ENCODE measurements around the gene LAMB2.

Gene LAMB2

DNA sequence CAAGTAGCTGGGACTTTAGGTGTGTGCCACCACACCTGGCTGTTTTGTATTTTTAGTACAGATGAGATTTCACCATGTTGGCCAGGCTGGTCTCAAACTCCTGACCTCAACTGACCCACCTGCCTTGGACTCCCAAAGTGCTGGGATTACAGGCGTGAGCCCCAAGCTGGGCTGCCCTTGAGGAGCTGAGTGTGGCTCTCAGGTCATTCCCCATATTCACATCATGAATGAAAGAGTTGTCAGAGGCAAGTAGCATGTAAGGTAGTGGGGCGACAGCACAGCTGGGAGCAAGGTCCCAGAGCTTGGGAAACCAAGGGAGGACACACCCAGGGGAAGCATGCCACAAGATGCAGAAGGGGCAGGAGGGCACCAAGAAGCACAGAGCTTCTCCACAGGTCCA, 28.3 kb upstream of the LAMB2 start:
- DNase-seq = no peak

DNA sequence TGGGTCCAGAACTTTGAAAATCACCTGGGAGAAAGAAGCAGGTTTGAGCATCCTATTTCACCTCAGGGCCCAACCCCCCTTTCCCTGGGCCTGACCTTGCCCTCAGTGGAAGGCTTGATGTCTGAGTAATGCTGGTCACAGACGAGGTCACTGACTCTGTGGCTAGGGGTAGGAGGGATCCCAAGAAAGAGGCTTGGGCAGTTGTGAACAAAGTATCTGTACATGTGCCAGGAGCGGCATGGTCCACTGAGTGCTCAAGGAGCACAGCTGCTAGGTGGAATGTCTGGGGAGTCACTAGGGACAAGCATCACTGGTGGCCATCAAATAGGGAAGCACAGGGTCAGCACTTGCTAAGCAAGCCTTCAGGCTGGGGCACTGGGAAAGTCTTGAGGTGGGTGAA, 25.9 kb upstream of the LAMB2 start:
- DNase-seq = no peak

GRCh38 chr3:49158103-49158709, 25.4 kb upstream of the LAMB2 start:
- DNase-seq = no peak

- DNase-seq = no peak
Measured at GRCh38 chr3:49157289-49157688, 24.4 kb upstream of the LAMB2 start.

GRCh38 chr3:49153349-49153912, 20.6 kb upstream of the LAMB2 start:
- DNase-seq = no peak

- no peak for DNase-seq
Measured at GRCh38 chr3:49151610-49152009, 18.8 kb upstream of the LAMB2 start.

GRCh38 chr3:49148159-49148558, 15.3 kb upstream of the LAMB2 start:
- no peak for DNase-seq

- DNase-seq = no peak
Measured at GRCh38 chr3:49140080-49140479, 7.2 kb upstream of the LAMB2 start.

DNA sequence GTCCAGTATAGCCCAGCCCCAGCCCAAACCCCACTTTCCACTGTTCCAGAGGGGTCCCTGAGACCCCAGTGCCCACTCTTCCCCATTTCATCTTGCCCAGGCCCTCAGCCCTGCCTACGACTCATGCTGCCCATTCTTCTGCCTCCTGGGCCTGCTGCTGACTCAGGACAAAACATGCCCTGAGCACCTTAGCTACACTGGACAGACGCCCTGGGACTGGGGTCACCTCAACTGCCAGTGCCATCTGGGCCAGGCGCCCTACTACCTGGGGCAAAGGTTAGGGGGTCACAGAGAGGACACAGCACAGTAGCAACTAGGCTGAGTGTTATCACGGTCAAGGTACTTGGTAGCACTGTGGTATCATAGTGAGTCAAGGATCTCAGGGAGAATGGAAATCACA, 2.6 kb upstream of the LAMB2 start:
- DNase-seq = no peak

- no peak for DNase-seq
Measured at GRCh38 chr3:49134471-49135265, 1.8 kb upstream of the LAMB2 start.

DNA sequence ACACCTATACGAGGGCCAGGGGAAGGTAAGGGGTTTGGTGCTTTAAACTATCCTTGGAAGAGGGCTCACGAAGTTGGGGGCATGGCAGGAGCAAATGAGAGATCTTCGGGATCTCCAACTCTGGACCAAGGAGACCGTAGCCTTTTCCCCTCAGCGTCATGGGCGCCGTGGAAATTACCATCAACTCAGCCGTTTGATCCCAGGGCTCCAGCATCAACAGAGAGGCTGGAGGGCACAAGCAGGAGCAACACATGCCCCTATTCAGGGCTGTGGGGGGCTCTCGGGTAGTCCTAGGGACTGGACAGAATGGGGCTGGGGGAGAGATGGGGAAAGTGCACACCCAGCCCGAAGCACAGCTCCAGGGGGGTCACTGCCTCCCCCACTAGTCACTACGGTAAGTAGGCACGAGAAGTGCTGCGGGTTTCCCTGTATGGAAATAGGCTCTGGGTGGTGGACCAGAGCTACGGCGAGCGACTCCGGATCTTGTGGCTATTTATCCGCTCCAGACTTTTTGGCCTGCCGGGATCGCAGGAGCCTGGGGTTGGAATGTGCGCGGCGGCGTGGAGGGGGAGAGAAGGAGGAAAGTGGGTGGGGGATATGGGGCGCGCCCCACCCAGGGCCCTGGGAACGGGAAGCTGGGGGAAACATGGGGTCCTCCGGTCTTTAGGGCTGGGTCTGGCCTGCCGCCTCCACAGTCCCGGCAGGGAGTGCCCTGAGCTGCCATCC, 539 bp upstream of the LAMB2 start:
- DNase-seq = no peak

DNA sequence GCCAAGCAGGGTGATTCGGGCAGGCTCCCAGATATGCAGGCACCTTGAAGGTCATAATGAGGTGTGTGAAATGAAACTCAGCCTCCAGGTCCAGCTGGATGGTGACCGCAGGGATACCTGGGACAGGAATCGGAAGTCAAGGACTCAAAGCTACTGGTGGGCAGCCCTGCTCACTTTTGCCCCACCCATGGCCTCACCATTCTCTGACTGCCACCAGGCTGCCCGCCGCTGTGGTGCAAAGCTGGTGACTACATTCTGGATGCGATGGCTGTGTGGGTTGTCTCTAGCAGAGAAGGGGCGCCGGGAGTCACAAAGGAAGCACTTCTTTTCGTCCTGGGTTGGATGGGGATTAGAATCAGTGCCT, 795 bp downstream of the LAMB2 start:
- no peak for DNase-seq

DNA sequence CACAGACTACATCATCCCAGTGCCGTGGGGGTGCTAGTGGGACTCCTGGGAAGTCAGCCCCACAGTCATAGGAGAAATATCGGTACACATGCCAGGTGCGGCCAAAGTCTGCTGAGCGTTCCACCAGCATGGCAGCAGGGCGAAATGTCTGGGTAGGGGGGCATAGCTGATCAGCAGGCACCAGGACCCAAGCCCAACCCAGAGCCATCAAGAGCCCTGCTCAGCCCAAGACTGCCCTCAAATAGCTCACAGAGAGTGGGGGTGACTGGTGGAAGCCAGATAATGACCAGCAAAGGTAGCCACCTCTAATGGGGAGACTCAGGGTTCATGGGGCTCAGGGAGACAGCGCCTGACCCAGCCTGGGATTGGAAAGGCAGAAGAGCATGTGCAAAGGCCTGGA, 1.3 kb downstream of the LAMB2 start:
- no peak for DNase-seq

DNA sequence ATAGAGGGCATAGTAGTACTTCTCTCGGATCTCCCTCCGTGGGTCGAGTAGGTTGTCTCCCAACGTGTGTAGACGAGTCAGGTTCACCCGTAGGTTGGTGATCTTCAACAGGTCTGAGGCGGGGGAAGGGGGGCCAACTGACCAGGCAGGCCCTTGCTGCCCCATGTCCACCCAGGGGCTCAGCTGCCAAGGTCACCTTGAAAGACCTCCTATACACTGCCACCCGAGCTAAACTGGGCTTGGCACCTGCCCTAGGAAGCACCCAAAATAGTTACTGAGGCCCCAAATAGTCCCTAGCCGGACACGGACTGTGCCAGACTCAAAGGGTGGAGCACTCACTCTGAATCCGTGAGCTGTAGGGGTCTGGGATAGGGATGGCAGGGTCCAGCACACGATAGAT, 1.8 kb downstream of the LAMB2 start:
- no peak for DNase-seq

DNA sequence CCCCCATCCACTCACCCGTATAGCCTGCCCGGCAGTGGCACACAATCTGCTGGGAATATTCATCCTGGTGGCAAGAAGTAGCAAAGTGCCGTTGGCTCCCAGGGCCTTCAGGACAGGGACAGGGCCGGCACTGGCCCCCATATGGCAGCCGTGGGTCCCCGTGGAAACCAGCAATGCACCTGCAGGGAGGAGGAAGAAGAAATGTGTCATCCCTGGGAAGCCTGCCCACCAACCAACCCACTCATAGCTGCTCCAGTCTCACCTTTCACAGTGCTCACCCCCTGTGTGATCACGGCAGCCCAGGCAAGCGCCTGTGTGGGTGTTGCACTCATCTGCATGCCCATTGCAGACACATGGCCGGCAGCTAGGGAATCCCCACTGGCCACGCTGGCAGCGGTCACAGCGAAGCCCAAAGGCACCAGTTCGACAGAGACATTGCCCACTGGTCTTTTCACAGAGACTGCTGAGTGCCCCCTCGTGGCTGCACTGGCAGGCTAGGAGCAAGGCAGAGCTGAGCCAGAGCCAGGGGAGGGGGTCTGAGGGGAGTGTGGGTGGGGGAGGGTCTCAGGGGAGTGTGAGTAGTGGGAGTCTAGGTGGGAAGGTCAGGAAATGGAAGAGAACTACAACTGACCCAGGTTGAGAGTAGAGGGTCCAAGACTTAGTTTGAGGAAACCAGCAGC, 7.7 kb downstream of the LAMB2 start:
- no peak for DNase-seq

- no peak for DNase-seq
Measured at GRCh38 chr3:49124203-49124602, 8.6 kb downstream of the LAMB2 start.

DNA sequence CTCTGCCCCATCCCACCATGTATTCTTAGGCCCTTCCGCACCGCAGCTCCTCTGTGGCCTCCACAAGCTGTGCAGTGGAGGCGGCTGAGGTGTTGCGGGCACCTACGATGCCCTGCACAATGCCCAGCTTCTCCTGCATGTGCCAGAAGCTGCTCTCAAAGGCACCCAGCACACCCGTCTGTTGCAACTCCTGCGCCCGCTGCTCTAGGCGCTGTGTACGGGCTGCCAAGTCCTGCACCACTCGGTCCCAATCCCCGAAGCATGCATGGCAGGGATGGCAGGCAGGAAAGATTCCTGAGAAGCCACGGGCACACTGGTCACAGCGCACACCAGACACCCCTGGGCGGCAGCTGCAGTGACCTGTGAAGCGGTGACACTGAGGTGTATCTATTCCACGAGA, 9.2 kb downstream of the LAMB2 start:
- no peak for DNase-seq

- DNase-seq = no peak
Measured at GRCh38 chr3:49122886-49123545, 9.8 kb downstream of the LAMB2 start.

- DNase-seq = no peak
Measured at GRCh38 chr3:49122451-49122850, 10.4 kb downstream of the LAMB2 start.

DNA sequence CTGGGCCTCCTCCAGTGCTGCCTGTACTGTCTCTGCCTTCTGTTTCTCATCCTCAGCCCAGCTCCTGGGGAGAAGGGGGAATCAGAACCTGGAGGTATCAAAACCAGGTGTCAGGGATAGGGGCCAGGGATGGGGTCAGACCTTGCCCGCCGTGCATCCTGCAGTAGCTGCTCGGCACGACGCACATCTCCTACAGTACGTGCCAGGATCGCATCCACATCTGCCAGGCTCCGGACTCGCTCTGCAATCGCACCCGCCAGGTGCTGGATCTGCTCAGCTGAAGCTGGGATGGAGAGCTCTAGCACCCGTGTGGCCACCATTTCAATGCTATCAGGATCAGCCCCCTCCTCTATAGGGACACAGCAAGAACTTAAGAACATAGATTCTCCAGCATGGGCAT, 10.8 kb downstream of the LAMB2 start:
- DNase-seq = no peak

GRCh38 chr3:49121132-49121736, 11.6 kb downstream of the LAMB2 start:
- no peak for DNase-seq

- DNase-seq = peak; percentile 92
Measured at GRCh38 chr3:49120438-49121131, 12.3 kb downstream of the LAMB2 start, which contains the start of gene USP19. Gene USP19, minus strand, starts transcription at chr3:49120823. Its CDS starts 1,678 bp downstream, at chr3:49119145.
